GM23338 (cell line): ENCODE results near the gene COL8A2. TPM values are rescaled to one million over a fixed set of nuclear protein-coding genes. Genes with fewer than 3 reads are reported as not detected.

Source experiments
- ATAC-seq: fragments of 200-7000 bp; cut with Tn5 transposase; 3 replicates; pipeline ENCODE4 v1.9.1; 2020
- DNase-seq: peaks from one replicate; pipeline ENCODE4 v3.0.0-alpha.2; 2015; ENCODE audit warnings: low spot score
- H2AFZ ChIP-seq: fragments of 200-600 bp; sonication (generic); 2 replicates; pipeline ENCODE4 v1.8.0; 2016; ENCODE audit warnings: antibody characterized with exemption, mild to moderate bottlenecking, moderate library complexity
- H3F3A ChIP-seq: fragments of 200-600 bp; sonication (generic); replicated peaks from 2 replicates; pipeline ENCODE4 v1.8.0; 2017; ENCODE audit warnings: antibody characterized with exemption, mixed run types, low read depth
- H3K27ac ChIP-seq: fragments of 200-600 bp; sonication (generic); 2 replicates; pipeline ENCODE4 v1.6.1; 2016; ENCODE audit warnings: low read depth
- H3K27me3 ChIP-seq: fragments of 200-600 bp; sonication (generic); 2 replicates; pipeline ENCODE4 v1.8.0; 2016; ENCODE audit warnings: mild to moderate bottlenecking, mixed run types, moderate library complexity; ENCODE audit not compliant: insufficient read depth
- H3K36me3 ChIP-seq: fragments of 200-600 bp; sonication (generic); 2 replicates; pipeline ENCODE4 v1.8.0; 2016; ENCODE audit warnings: mild to moderate bottlenecking; ENCODE audit not compliant: insufficient read depth
- H3K4me1 ChIP-seq: fragments of 200-600 bp; sonication (generic); 2 replicates; pipeline ENCODE4 v1.8.0; 2016; ENCODE audit warnings: mild to moderate bottlenecking, moderate library complexity; ENCODE audit not compliant: insufficient read depth
- H3K4me2 ChIP-seq: fragments of 200-600 bp; sonication (generic); 2 replicates; pipeline ENCODE4 v1.7.1; 2017; ENCODE audit warnings: mixed run types
- H3K4me3 ChIP-seq: fragments of 200-600 bp; sonication (generic); 2 replicates; pipeline ENCODE4 v1.6.1; 2016; ENCODE audit warnings: mixed run types
- H3K79me2 ChIP-seq: fragments of 200-600 bp; sonication (generic); replicated peaks from 2 replicates; pipeline ENCODE4 v1.8.0; 2017; ENCODE audit warnings: mild to moderate bottlenecking; ENCODE audit not compliant: insufficient read depth
- H3K9me2 ChIP-seq: fragments of 200-600 bp; sonication (generic); 2 replicates; pipeline ENCODE4 v1.8.0; 2017; ENCODE audit not compliant: insufficient read depth
- H4K20me1 ChIP-seq: fragments of 200-600 bp; sonication (generic); replicated peaks from 2 replicates; pipeline ENCODE4 v1.8.0; 2017; ENCODE audit warnings: mild to moderate bottlenecking; ENCODE audit not compliant: insufficient read depth
- H3K27ac Mint-ChIP-seq: 2 replicates; pipeline ENCODE4 v1.8.0; 2020; ENCODE audit warnings: inconsistent platforms, mild to moderate bottlenecking, moderate library complexity, mixed read lengths
- H3K27me3 Mint-ChIP-seq: 3 replicates; pipeline ENCODE4 v1.8.0; 2022; ENCODE audit warnings: low read depth, mild to moderate bottlenecking, moderate library complexity, mixed read lengths, inconsistent platforms; ENCODE audit not compliant: insufficient read depth, poor library complexity
- H3K36me3 Mint-ChIP-seq: 3 replicates; pipeline ENCODE4 v1.8.0; 2021; ENCODE audit warnings: low read depth, mild to moderate bottlenecking, inconsistent platforms, moderate library complexity, mixed read lengths
- H3K4me1 Mint-ChIP-seq: 3 replicates; pipeline ENCODE4 v1.8.0; 2020; ENCODE audit warnings: mild to moderate bottlenecking, inconsistent platforms, mixed read lengths
- H3K4me3 Mint-ChIP-seq: 3 replicates; pipeline ENCODE4 v1.8.0; 2021; ENCODE audit warnings: moderate library complexity, mild to moderate bottlenecking, inconsistent platforms, mixed read lengths
- H3K9me3 Mint-ChIP-seq: 3 replicates; pipeline ENCODE4 v1.8.0; 2020; ENCODE audit warnings: moderate library complexity, mild to moderate bottlenecking, inconsistent platforms, mixed read lengths
- EZH2 ChIP-seq: fragments of 200-600 bp; sonication (generic); IDR thresholded peaks from one replicate; pipeline ENCODE4 v1.8.0; 2017; ENCODE audit warnings: antibody characterized with exemption, mild to moderate bottlenecking, low read depth; ENCODE audit not compliant: unreplicated experiment
- NANOG ChIP-seq: IDR thresholded peaks from 2 replicates; pipeline ENCODE4 v1.6.1; 2016; ENCODE audit warnings: antibody characterized with exemption, borderline replicate concordance
- polyA plus RNA-seq: library from polyadenylated mRNA; unstranded; fragments of >200 nt; fragmentation: Nextera tagmentation; extraction: Ambion mirVana; gene quantifications from 2 replicates; pipeline ENCODE4 v1.2.1, GENCODE V29; 2016
- total RNA-seq: library from RNA; depleted of rRNA; stranded (reverse); fragments of >200 nt; shearing (Covaris generic); gene quantifications from 2 replicates; pipeline ENCODE4 v1.2.3, GENCODE V29; 2014
- TF ChIP-seq, protein P1 (sequence below): IDR thresholded peaks from one replicate; pipeline ENCODE4 v1.6.1; 2018; ENCODE audit warnings: antibody characterized with exemption; ENCODE audit not compliant: unreplicated experiment
- TF ChIP-seq, protein P2 (sequence below): fragments of 250-450 bp; sonication (Bioruptor Pico); IDR thresholded peaks from 2 replicates; pipeline ENCODE4 v1.5.0; 2020; ENCODE audit warnings: mild to moderate bottlenecking, moderate library complexity

Gene COL8A2
- total and polyA plus RNA-seq, 2 experiments from 2014 or later = 0.95 to 4.9 TPM

DNA sequence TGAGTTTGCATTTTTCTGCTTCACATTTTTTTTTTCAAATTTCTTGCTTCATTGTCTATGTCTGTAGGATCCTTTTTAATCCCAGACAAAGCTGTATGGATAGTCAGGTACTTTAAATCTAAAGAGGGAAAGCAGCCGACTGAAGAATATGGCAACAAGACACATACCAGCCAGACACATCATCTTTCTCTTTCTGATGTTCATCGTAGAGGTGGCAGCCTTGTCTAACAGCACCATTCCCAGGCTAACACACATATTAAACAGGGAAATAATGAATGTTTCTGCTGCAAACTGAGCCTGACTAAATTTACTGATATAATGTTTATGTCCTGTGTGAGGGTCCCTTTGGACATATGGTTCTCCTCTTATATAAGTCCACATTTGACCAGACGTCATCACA lies 44.8 kb downstream of the COL8A2 start:
- no peak overlapping the region for H3K4me2 ChIP-seq
- no peaks in the 10 kb centered on the region for H3K79me2 ChIP-seq
- no peak overlapping the region for H3K4me3 ChIP-seq
- H3F3A ChIP-seq = 0 out of 2 replicates have a peak, but pooled peaks cover 8% of the 10 kb centered on the region
- H3K4me3 Mint-ChIP-seq = no peak overlapping the region
- no peak for ATAC-seq
- H3K9me2 ChIP-seq = no peaks in the 10 kb centered on the region
- H4K20me1 ChIP-seq = no peaks in the 10 kb centered on the region
- peaks cover 6% of the 10 kb centered on the region; the same call in 1 of the 3 replicates for H3K4me1 Mint-ChIP-seq
- TF ChIP-seq, protein P1, sequence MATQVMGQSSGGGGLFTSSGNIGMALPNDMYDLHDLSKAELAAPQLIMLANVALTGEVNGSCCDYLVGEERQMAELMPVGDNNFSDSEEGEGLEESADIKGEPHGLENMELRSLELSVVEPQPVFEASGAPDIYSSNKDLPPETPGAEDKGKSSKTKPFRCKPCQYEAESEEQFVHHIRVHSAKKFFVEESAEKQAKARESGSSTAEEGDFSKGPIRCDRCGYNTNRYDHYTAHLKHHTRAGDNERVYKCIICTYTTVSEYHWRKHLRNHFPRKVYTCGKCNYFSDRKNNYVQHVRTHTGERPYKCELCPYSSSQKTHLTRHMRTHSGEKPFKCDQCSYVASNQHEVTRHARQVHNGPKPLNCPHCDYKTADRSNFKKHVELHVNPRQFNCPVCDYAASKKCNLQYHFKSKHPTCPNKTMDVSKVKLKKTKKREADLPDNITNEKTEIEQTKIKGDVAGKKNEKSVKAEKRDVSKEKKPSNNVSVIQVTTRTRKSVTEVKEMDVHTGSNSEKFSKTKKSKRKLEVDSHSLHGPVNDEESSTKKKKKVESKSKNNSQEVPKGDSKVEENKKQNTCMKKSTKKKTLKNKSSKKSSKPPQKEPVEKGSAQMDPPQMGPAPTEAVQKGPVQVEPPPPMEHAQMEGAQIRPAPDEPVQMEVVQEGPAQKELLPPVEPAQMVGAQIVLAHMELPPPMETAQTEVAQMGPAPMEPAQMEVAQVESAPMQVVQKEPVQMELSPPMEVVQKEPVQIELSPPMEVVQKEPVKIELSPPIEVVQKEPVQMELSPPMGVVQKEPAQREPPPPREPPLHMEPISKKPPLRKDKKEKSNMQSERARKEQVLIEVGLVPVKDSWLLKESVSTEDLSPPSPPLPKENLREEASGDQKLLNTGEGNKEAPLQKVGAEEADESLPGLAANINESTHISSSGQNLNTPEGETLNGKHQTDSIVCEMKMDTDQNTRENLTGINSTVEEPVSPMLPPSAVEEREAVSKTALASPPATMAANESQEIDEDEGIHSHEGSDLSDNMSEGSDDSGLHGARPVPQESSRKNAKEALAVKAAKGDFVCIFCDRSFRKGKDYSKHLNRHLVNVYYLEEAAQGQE = no peak
- TF ChIP-seq, protein P2, sequence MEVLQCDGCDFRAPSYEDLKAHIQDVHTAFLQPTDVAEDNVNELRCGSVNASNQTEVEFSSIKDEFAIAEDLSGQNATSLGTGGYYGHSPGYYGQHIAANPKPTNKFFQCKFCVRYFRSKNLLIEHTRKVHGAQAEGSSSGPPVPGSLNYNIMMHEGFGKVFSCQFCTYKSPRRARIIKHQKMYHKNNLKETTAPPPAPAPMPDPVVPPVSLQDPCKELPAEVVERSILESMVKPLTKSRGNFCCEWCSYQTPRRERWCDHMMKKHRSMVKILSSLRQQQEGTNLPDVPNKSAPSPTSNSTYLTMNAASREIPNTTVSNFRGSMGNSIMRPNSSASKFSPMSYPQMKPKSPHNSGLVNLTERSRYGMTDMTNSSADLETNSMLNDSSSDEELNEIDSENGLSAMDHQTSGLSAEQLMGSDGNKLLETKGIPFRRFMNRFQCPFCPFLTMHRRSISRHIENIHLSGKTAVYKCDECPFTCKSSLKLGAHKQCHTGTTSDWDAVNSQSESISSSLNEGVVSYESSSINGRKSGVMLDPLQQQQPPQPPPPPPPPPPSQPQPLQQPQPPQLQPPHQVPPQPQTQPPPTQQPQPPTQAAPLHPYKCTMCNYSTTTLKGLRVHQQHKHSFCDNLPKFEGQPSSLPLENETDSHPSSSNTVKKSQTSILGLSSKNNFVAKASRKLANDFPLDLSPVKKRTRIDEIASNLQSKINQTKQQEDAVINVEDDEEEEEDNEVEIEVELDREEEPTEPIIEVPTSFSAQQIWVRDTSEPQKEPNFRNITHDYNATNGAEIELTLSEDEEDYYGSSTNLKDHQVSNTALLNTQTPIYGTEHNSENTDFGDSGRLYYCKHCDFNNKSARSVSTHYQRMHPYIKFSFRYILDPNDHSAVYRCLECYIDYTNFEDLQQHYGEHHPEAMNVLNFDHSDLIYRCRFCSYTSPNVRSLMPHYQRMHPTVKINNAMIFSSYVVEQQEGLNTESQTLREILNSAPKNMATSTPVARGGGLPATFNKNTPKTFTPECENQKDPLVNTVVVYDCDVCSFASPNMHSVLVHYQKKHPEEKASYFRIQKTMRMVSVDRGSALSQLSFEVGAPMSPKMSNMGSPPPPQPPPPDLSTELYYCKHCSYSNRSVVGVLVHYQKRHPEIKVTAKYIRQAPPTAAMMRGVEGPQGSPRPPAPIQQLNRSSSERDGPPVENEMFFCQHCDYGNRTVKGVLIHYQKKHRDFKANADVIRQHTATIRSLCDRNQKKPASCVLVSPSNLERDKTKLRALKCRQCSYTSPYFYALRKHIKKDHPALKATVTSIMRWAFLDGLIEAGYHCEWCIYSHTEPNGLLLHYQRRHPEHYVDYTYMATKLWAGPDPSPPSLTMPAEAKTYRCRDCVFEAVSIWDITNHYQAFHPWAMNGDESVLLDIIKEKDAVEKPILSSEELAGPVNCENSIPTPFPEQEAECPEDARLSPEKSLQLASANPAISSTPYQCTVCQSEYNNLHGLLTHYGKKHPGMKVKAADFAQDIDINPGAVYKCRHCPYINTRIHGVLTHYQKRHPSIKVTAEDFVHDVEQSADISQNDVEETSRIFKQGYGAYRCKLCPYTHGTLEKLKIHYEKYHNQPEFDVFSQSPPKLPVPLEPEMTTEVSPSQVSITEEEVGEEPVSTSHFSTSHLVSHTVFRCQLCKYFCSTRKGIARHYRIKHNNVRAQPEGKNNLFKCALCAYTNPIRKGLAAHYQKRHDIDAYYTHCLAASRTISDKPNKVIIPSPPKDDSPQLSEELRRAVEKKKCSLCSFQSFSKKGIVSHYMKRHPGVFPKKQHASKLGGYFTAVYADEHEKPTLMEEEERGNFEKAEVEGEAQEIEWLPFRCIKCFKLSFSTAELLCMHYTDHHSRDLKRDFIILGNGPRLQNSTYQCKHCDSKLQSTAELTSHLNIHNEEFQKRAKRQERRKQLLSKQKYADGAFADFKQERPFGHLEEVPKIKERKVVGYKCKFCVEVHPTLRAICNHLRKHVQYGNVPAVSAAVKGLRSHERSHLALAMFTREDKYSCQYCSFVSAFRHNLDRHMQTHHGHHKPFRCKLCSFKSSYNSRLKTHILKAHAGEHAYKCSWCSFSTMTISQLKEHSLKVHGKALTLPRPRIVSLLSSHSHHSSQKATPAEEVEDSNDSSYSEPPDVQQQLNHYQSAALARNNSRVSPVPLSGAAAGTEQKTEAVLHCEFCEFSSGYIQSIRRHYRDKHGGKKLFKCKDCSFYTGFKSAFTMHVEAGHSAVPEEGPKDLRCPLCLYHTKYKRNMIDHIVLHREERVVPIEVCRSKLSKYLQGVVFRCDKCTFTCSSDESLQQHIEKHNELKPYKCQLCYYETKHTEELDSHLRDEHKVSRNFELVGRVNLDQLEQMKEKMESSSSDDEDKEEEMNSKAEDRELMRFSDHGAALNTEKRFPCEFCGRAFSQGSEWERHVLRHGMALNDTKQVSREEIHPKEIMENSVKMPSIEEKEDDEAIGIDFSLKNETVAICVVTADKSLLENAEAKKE = no peak
- TF ChIP-seq EZH2 (no peak), NANOG (no peak)
- H3K4me1 ChIP-seq = no peaks in the 10 kb centered on the region
- no peaks in the 10 kb centered on the region for H3K36me3 Mint-ChIP-seq
- H2AFZ ChIP-seq = no peak overlapping the region
- no peak for DNase-seq
- no peak overlapping the region for H3K27ac ChIP-seq
- no peak overlapping the region for H3K27ac Mint-ChIP-seq
- no peaks in the 10 kb centered on the region for H3K36me3 ChIP-seq
- no peaks in the 10 kb centered on the region for H3K9me3 Mint-ChIP-seq
- peaks cover 6% of the 10 kb centered on the region for H3K27me3 Mint-ChIP-seq
- H3K27me3 ChIP-seq = peaks cover 9% of the 10 kb centered on the region; the same call in 1 of the 2 replicates
